Spleen (tissue), 7 donors: ENCODE results near the gene CAPN11.

Source experiments
- CTCF ChIP-seq, 11 experiments: fragments of 200-600 bp in 7 of 11; fragments of 450-650 bp in 4 of 11; sonication (generic) in 4 of 11; IDR thresholded peaks in 8 of 11; conservative IDR thresholded peaks in 3 of 11; 1 replicate in 7 of 11; 2 replicates in 4 of 11; pipeline versions ENCODE4 v1.4.0 to v1.8.0; 2016 to 2021; ENCODE audit warnings: antibody characterized with exemption in 11 of 11, inconsistent platforms in 4 of 11, mild to moderate bottlenecking in 1 of 11
- POLR2AphosphoS5 ChIP-seq, 3 donors: sonication (generic); formaldehyde crosslinking; IDR thresholded peaks; one replicate each; pipeline ENCODE4 v1.5.1; 2017; ENCODE audit warnings: antibody characterized with exemption in 3 of 3
- donor health status: DM: no; HTN: no; CAD: no; lungs with moderate emphysema.
- donor health status: DM: no; HTN: no; CAD: no.
- donor health status: DM: no; HTN: no; CAD: no.

- TF ChIP-seq CTCF (IDR thresholded peaks at IDR 0.05 in 8 of 11, conservative IDR thresholded peaks at IDR 0.05 in 3 of 11) (no peak), POLR2AphosphoS5 (IDR thresholded peaks at IDR 0.05) (no peak)
Observed at GRCh38 chr6:44119704-44120262, 38.8 kb upstream of the CAPN11 start.
